ENCODE measurements around the gene DRD1. TPM values are rescaled to one million over a fixed set of nuclear protein-coding genes. Genes with fewer than 3 reads are reported as not detected.

DRD1 gene
- total RNA-seq, 2 experiments from 2014 or later: not detected

DNA sequence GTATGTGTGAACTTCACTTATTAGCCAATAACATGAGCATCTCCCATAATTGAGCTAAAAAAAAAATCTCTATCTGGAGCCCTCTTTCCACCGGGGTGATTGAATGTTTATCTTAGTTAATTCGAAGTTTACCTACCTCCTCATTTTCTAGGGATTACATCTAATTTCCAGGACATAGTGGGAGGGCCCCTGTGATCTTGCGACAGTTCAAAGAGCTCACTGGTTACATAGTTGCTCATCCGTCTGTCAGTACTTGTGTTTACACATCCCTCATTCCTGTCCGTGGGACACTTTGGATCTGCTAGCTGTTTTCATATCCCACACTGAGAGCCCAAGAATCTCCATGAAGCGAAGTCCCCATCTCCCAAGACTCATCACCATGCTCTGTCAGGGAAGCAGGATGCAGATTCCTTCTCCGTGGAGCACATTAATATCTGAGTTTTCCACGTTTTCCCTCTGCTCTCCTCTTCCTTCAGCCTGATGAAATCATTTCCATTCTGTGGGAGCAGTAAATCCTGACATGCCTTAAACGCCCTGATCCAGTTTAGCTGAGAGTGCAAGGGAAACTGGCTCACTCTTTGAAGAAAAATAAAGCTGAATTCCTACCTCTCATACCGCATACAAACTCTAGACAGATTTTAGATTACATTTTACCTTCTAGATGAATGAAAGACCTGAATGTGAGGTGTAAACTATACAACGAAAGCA is 24.2 kb upstream of the DRD1 start:
- Histone ChIP-seq H3K4me3 (ENCODE audit: low read length) (no peak overlapping the region), H3K36me3 (ENCODE audit: insufficient read depth, low read length) (no peaks in the 10 kb centered on the region), H3K27ac (ENCODE audit: low read depth in 1 of 2, low read length in 2 of 2) (no peak overlapping the region), H3K27me3 (ENCODE audit: control insufficient read depth in 1 of 2, insufficient read depth in 2 of 2, low read length in 2 of 2) (no peaks in the 10 kb centered on the region), H3K9me3 (ENCODE audit: control insufficient read depth in 1 of 2, insufficient read depth in 1 of 2, low read length in 2 of 2) (no peaks in the 10 kb centered on the region), H3K4me1 (ENCODE audit: insufficient read depth, low read length) (peaks cover 7% of the 10 kb centered on the region)
- DNase-seq: no peak
- Mint-ChIP-seq H3K4me1 (ENCODE audit: low read depth) (peaks cover 6% of the 10 kb centered on the region), H3K9me3 (no peaks in the 10 kb centered on the region), H3K27ac (no peak overlapping the region), H3K36me3 (ENCODE audit: low read depth) (no peaks in the 10 kb centered on the region), H3K4me3 (no peak overlapping the region), H3K27me3 (peaks cover 4% of the 10 kb centered on the region)
- intact Hi-C loops (cut with DNase I, micrococcal nuclease): no loop called here
- no peak for ATAC-seq (ENCODE audit: poor library complexity)
- ChIA-PET POLR2A (interaction anchor here (1.0 kb wide), 1 partner anchor 23 kb away, joined by 3 read pairs; no protein-coding TSS in a partner anchor), CTCF (no interaction called here)
- TF ChIP-seq, protein P1, sequence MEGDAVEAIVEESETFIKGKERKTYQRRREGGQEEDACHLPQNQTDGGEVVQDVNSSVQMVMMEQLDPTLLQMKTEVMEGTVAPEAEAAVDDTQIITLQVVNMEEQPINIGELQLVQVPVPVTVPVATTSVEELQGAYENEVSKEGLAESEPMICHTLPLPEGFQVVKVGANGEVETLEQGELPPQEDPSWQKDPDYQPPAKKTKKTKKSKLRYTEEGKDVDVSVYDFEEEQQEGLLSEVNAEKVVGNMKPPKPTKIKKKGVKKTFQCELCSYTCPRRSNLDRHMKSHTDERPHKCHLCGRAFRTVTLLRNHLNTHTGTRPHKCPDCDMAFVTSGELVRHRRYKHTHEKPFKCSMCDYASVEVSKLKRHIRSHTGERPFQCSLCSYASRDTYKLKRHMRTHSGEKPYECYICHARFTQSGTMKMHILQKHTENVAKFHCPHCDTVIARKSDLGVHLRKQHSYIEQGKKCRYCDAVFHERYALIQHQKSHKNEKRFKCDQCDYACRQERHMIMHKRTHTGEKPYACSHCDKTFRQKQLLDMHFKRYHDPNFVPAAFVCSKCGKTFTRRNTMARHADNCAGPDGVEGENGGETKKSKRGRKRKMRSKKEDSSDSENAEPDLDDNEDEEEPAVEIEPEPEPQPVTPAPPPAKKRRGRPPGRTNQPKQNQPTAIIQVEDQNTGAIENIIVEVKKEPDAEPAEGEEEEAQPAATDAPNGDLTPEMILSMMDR (IDR thresholded peaks at IDR 0.05): no peak

DNA sequence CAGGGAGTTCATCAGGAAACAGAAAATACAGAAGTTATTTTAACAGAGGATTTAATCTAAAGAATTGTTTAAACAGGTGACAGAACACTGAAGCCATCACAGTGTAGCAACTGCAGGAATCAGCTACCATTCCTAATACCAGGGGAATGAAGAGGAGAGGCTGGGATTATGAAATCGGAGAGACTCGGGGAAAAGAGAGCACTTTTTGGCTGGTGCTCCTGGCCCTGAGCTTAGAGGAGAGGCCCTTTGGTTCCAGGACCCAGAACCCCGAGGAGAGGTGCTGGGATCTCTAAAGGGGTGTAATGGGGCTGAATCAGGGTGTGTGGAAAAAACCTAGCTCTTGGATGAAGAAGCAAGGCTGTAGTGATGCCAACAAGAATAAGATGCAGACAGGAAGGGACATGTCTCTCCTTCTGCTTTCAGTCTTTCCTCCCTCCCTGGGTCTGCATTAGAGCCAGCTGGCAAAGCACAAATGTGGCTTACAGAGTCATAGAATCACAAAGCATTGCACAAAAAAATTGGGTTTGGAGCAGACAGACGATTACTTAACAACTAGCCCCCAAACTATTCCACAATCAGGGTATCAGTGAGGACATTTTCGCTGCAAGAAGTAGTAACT is 22.8 kb upstream of the DRD1 start:
- ATAC-seq (ENCODE audit: poor library complexity): no peak

DNA sequence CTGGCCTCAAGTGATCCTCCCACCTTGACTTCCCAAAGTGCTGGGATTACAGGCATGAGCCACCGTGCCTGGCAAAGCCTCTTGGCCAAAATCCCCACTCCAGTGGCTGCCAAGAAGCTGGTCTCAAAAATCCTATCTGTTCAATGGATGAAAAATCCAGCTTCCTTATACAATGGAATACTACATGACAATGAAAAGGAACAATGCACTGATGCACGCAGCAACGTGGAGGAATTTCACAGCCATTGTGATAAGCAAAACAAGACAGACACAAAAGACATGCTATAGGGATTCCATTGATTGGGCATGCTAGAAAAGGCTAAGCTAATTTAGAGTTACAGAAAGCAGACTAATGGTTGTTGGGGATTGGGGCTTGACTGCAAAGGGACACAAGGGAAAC is 21.3 kb upstream of the DRD1 start:
- Histone ChIP-seq H3K4me1 (ENCODE audit: insufficient read depth, low read length) (peaks cover 7% of the 10 kb centered on the region), H3K4me3 (ENCODE audit: low read length) (no peak overlapping the region), H3K36me3 (ENCODE audit: insufficient read depth, low read length) (no peaks in the 10 kb centered on the region), H3K27ac (ENCODE audit: low read depth in 1 of 2, low read length in 2 of 2) (no peak overlapping the region), H3K9me3 (ENCODE audit: control insufficient read depth in 1 of 2, insufficient read depth in 1 of 2, low read length in 2 of 2) (no peaks in the 10 kb centered on the region), H3K27me3 (ENCODE audit: control insufficient read depth in 1 of 2, insufficient read depth in 2 of 2, low read length in 2 of 2) (no peaks in the 10 kb centered on the region)
- Mint-ChIP-seq H3K4me3 (no peak overlapping the region), H3K27me3 (peaks cover 4% of the 10 kb centered on the region), H3K27ac (no peak overlapping the region), H3K4me1 (ENCODE audit: low read depth) (peaks cover 6% of the 10 kb centered on the region), H3K36me3 (ENCODE audit: low read depth) (no peaks in the 10 kb centered on the region), H3K9me3 (no peaks in the 10 kb centered on the region)
- intact Hi-C loops (cut with DNase I, micrococcal nuclease): no loop called here
- TF ChIP-seq, protein P1 (IDR thresholded peaks at IDR 0.05): no peak
- no peak for DNase-seq
- ATAC-seq (ENCODE audit: poor library complexity): no peak
- ChIA-PET POLR2A (interaction anchor here (1.0 to 2.6 kb wide), 5 partner anchors 13 to 56 kb away, joined by 3 to 31 read pairs (median 5); partner anchors contain the start of gene SFXN1), CTCF (interaction anchor here (0.6 to 3.0 kb wide), 15 partner anchors 11 to 69 kb away, joined by 3 to 16 read pairs (median 5); partner anchors contain the start of gene SFXN1)

More for the DNA sequence above, 22.8 kb upstream of the DRD1 start:
- Mint-ChIP-seq H3K4me3 (no peak overlapping the region), H3K27ac (no peak overlapping the region), H3K9me3 (no peaks in the 10 kb centered on the region), H3K4me1 (ENCODE audit: low read depth) (peaks cover 6% of the 10 kb centered on the region), H3K36me3 (ENCODE audit: low read depth) (no peaks in the 10 kb centered on the region), H3K27me3 (peaks cover 4% of the 10 kb centered on the region)
- Histone ChIP-seq H3K36me3 (ENCODE audit: insufficient read depth, low read length) (no peaks in the 10 kb centered on the region), H3K9me3 (ENCODE audit: control insufficient read depth in 1 of 2, insufficient read depth in 1 of 2, low read length in 2 of 2) (no peaks in the 10 kb centered on the region), H3K27ac (ENCODE audit: low read depth in 1 of 2, low read length in 2 of 2) (no peak overlapping the region), H3K4me1 (ENCODE audit: insufficient read depth, low read length) (peaks cover 7% of the 10 kb centered on the region), H3K4me3 (ENCODE audit: low read length) (no peak overlapping the region), H3K27me3 (ENCODE audit: control insufficient read depth in 1 of 2, insufficient read depth in 2 of 2, low read length in 2 of 2) (no peaks in the 10 kb centered on the region)
- intact Hi-C loops (cut with DNase I, micrococcal nuclease): no loop called here
- TF ChIP-seq, protein P1 (IDR thresholded peaks at IDR 0.05): no peak
- CTCF ChIA-PET: interaction anchor here (1.4 kb wide), 1 partner anchor 30 kb away, joined by 3 read pairs; no protein-coding TSS in a partner anchor
- POLR2A ChIA-PET: interaction anchor here (1.0 to 1.4 kb wide), 2 partner anchors 11 to 24 kb away, joined by 3 read pairs; partner anchors contain the start of gene SFXN1
- no peak for DNase-seq
